HUDEP-2 (cell line): ENCODE data around the gene CD200R1.
A peak's percentile ranks its signal among the peaks of the same experiment; 100 is the strongest.

Source experiments
- DNase-seq, 76 experiments: peaks; one replicate each; lab custom pipeline; 2025; ENCODE audit not compliant: unreplicated experiment in 76 of 76; lab: John Stamatoyannopoulos, UW

Gene CD200R1

DNA sequence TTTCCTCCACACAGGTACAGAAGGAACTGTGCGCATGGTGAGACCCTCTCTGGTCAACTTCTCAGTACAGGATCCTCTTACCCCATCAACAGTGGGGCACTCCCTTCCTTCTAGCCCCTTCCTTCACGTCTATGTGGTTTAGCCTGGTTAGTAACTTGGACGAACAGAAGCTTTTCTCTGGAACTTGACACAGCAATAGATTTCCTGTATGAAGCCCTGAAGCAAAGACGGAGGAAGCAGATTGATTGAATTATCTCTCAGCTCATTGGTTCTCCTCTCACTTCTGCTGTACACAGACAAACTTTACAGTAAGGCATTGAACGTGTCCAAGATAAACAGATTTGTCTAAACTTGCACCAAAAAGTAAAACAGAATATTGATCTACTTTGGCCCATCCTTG is at the start of gene CD200R1:
Gene CD200R1 (minus strand): TSS at position 210 of the 400 bp plus-strand sequence. CDS start 246 bp downstream, outside the sequence.
- DNase-seq, result no peak

GRCh38 chr3:113021471-113021870 is 46.6 kb upstream of the CD200R1 start:
- no peak for DNase-seq

DNA sequence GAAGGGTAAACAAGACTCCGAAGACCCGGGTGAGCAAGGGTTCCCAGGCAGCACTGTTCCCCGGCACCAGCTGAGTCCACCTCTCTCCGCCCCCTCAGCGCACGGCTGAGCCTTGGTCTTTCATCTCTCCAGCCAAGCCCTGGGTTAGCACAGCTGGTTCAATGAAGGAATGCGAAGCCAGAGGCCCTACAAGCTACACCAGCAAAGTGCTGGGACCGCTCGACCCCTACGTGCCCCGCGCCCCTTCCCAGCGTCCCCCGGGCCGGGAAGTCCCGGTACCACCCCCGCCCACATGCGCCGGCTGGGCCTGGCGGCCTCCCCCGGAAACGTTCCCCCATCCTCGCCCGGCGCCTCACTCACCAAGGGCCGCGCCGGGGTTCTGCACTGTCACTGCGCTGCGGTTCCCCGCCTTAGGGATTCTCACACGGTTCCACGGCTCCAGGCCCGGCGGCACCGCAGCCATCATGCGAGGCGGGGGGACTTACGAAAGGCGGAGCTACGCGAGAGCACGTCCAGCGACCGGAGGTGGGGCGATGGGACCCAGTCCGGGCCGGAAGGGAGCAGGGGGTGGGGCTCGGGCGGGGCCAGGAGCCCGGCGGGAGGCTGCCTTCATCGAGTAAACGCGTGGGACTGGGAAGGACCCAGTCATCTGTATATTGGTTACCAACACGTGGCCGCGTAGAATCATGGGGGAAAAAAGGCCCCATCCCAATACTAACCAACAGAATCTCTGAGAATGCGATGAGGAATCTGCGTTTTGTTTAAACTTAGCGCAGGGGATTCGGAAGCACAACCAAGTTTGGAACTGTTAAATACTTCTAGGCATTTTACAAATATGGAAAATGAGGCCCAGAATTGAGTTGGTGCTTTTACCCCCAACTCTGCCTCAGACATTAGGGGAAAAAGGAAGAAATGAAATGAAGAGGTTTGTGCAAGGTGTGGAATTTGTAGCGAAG is 44.6 kb upstream of the CD200R1 start:
- DNase-seq, result peak; percentile 15 to 91 (median 81)

- peak in 6 of 76 experiments; percentile 2 to 32 (median 14) for DNase-seq
Measured at GRCh38 chr3:113018536-113019181, 43.8 kb upstream of the CD200R1 start.

GRCh38 chr3:113013593-113013992 is 38.7 kb upstream of the CD200R1 start:
- no peak for DNase-seq

GRCh38 chr3:113008117-113008516 is 33.2 kb upstream of the CD200R1 start:
- DNase-seq, result no peak

DNA sequence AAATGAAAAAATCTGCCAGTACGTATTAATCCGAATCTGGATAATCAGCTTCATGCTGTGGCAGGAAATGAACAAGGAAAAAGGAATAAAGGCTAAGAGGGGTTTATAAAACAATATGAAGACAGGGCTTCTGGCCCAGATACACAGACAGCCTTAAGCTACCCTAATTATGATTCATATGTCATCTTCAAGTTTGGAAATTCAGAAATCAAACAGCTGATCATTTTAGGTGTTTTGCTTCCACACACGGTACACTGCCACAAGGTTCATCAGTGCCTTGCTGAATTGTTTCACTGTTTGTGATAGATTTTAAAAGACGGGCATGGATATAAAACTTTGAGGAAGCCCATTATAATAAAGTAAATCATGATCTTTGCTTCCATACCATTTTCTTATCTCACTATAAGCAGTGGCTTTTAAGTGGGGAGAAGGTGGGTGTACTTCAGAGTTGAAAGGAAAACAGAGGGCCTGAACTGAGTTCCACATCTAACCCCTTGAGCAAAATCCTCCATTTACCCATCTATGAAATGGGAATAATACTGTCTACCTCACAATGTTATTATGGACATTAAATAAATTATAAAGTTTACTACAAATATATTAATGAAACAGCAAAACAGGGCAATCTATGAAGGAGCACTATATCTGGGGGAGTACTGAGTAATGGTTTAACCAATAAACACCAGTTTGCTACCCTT is 31.6 kb upstream of the CD200R1 start:
- DNase-seq, result no peak

DNA sequence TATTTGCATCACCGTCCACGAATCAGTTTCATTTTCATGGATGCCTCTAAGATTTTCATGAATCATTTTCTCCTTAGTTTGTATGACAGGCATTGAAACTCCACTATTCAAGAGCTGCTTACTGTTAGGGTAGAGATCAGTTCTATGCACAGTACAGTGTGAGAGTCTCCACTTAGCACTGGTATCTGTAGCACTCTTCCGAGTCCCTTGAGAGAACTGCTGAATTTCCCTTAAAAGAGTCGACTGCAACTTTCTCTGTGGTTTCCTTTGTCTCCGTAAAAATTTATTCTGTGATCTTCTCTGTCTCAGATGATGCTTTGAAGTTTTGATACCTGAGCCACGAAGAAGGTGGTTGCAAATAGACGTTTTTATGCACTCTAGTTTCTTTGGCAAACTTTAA is 30.7 kb upstream of the CD200R1 start:
- no peak for DNase-seq

DNA sequence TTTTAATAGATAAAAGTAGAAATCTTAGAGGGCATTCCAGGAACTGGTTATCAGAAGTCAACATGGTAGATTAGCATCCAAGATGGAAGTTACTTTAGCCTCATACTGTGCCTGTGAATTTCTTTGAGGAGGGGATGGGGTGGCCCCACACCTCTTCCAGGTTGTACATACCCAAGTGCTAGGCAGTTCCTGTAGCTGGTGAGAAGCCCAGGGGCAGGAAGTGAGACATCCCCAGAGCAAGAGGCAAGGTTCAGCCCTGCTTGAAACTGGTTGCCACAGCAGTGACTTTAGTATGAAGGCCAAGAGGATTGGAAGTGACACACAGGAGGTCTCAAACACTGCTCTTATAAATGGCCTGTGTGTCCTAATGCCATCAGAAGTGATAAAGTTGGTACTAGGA is 27.8 kb upstream of the CD200R1 start:
- peak in 1 of 76 experiments; percentile 2 for DNase-seq

DNA sequence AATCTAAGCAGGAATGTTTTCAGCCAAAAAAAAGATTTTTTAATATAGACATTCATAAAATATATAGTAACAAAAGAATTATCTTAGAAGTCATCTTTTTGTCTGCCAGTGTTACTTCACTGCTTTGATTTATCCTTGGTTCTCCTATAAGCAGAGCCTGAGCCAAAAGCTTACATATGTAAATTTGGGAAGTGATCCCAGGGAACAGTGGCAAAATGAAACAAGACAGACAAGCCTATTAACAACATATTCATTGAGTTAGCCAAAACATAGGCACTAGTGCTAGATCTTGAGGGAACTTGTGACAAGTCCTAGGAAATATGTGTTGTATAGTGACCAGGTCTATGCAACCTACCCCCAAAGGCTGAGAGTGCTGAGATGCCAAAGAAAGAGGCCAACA is 27.1 kb upstream of the CD200R1 start:
- no peak for DNase-seq

DNA sequence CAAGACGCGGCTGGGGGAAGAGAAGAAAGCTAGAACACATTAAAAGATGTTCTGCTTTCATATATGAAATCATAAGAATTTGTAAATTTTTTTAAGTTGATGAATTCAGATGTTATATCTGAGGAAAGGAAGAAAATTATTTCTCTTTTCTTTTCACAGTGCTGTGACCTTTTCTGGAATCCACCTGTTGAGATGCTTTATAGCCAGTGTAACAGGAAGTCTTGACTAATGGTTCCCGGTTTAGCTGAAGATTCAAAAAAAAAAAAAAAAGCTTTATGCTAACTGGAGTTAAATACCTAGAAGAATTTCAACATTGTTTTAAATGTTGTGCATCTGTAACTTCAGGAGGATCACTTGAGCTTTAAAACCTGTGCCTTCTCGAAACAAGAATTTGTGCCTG is 25.8 kb upstream of the CD200R1 start:
- no peak for DNase-seq

DNA sequence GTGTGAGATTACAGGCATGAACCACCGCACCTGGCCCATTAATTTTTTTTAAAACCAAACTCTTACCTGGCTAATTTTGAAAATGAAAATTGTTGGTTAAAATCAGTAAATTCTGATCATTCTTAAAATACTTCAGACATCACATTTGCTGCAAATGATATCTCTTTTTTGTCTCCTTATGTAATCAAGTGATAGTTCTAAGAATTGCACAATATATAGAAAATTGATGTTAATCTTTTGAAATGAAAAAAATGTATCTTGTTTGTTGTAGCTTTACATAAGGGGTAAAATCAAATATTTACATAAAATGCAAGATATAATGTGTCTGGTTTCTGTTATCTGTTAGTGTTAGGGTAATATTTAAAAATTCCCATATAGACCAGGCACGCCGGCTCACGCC is 20.9 kb upstream of the CD200R1 start:
- DNase-seq, result no peak

DNA sequence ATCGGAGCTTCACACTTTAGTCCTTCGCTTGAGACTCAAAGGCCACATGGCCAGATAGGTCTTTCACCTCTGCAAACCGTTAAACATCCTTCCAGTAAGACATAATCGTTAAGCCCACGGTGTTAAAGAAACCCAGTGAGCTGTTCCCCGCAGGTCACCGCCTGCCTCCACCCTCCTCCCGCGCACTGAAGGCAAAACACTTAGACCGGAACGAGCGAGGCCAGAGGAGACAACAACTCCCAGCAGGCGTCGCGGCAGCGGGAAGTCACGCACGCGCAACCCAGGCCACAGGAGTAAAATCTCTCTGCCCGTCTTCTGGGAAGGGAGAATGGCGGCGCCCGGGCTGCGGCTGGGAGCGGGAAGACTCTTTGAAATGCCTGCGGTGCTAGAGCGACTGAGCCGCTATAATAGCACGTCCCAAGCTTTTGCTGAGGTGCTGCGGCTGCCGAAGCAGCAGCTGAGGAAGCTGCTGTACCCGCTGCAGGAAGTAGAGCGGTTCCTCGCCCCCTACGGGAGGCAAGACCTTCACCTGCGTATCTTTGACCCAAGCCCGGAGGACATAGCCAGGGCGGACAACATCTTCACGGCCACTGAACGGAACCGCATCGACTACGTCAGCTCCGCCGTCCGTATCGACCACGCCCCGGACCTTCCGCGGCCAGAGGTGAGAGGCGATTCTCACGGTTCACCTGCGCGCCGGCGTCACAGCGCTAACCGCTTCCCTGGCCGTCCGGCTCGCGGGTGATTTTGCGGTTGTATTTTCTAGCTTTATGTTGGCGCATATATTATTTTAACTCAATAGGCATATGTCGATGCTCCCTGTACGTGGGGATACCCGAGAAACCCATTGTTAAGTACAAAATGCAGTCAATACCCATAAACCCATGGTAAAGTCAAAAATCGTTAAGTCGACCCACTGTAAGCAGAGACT is 16.0 kb upstream of the CD200R1 start, which contains the start of gene GTPBP8:
Gene GTPBP8 (plus strand): TSS at position 313 of the 931 bp plus-strand sequence. CDS start 16 bp downstream, at position 329.
- peak; percentile 26 to 91 (median 82) for DNase-seq

DNA sequence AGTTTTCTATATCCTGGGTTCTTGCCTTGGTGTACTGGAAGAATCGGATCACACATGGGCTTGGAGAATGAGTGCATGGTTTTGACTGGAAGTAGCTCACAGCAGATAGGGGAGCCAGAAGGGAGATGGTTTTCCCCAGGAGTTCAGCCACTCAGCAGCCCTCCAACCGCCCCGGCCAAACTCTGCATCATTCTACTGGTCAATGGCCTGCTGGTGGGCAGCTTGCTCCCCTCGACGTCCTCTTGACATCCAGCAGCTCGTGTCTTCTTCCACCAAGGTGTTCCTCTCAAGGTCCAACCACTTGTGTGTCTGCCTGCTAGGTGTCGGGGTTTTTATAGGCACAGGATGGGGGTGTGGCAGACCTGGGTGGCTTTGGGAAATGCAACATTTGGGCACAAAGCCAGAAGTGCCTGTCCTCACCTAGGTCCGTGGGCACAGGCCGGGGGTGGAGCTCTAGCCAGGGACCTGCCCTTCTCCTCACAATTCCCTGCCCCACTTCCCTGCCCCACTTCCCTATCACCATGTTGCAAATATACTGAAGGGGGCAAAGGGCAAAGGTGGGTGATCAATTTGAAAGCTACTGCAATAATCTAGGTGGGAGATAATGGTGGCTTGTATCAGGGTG is 12.9 kb upstream of the CD200R1 start:
- no peak for DNase-seq

GRCh38 chr3:112984485-112984884 is 9.6 kb upstream of the CD200R1 start:
- peak in 6 of 76 experiments; percentile 2 to 43 (median 15) for DNase-seq

- DNase-seq, result no peak
Measured at GRCh38 chr3:112982710-112983109, 7.8 kb upstream of the CD200R1 start.

DNA sequence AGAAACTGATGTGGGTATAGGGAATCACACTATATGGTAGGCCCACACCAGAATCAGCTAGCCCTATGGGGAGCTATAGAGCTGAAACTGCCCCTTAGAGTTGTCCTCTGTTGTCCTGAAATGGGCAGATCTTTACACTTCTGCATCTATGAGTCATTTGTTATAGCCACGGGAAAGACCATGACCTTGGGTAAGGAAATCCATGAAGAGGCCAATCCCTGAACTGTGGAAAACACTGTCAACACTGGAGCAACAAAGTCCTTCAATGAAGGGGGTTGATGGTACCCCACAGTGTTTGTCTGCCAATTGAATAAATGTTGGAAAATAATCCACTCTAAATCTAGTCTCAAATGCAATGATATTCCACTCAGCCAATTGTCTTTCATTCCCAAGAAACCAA is 5.2 kb upstream of the CD200R1 start:
- DNase-seq, result no peak

DNA sequence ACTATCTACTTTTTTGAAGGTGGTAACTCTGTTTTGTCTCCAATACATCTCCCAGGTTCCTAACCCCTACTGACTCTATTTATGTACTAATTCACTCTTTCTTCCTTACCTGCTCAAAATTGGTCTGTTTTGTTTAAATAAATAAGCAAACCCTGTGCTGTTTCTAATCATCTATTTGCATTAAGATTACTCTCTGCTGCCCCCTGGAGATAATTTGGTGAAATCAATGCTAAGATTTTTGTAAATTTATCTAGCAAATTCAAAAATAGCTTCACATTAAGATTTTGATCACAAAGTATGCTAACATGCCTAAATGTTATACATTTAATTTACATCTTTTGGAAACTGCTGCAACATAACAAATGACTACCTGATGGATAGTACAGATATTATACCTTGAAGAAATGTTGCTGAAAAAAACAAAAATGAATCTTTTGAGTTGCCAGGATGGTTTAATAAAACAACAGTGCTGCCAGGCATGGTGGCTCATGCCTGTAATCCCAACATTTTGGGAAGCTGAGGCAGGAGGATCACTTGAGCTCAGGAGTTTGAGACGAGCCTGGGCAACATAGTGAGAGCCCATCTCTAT is 4.4 kb upstream of the CD200R1 start:
- peak in 21 of 76 experiments; percentile 6 to 40 (median 21) for DNase-seq

- no peak for DNase-seq
Measured at GRCh38 chr3:112976953-112977352, 2.0 kb upstream of the CD200R1 start.
